Lower lobe of right lung (tissue), 2 donors: ENCODE data around the gene GJA8. TPM values are rescaled to one million over a fixed set of nuclear protein-coding genes. Genes with fewer than 3 reads are reported as not detected.
"Not testable (repeated sequence)": the region's sequence is repeated elsewhere in the genome, so short reads cannot be mapped to it uniquely, and the experiment has no call there.

ENCODE experiments used
- ATAC-seq, 2 donors: fragments of 200-7000 bp; cut with Tn5 transposase; one replicate each; pipeline ENCODE4 v1.9.1; 2020 to 2022; ENCODE audit warnings: mild to moderate bottlenecking in 2 of 2, moderate library complexity in 2 of 2
- DNase-seq: peaks from one replicate; pipeline ENCODE4 v3.0.0-alpha.2; 2020
- H3K27ac ChIP-seq: fragments of 200-600 bp; one replicate; pipeline ENCODE4 v1.8.0; 2022
- H3K27me3 ChIP-seq: fragments of 200-600 bp; one replicate; pipeline ENCODE4 v1.8.0; 2022; ENCODE audit warnings: low read depth
- H3K36me3 ChIP-seq: fragments of 200-600 bp; one replicate; pipeline ENCODE4 v1.8.0; 2022; ENCODE audit warnings: mild to moderate bottlenecking
- H3K4me1 ChIP-seq: fragments of 200-600 bp; one replicate; pipeline ENCODE4 v1.8.0; 2022
- H3K4me3 ChIP-seq: fragments of 200-600 bp; one replicate; pipeline ENCODE4 v1.8.0; 2022; ENCODE audit warnings: mild to moderate bottlenecking
- H3K9me3 ChIP-seq: fragments of 200-600 bp; one replicate; pipeline ENCODE4 v1.8.0; 2022
- intact Hi-C: fragments of 100-400 bp; cut with DNase I; formaldehyde crosslinking; loops from one replicate; pipeline ENCODE4 v1.11.0; 2022
- total RNA-seq: library from RNA; stranded (reverse); fragmentation: NEBNext Ultra II Directional; extraction: Animal tissue kit (Norgen Biotek cat#: 25700); gene quantifications from one replicate; pipeline ENCODE4 v1.2.1, GENCODE V29; 2021
- donor health status: DM: no; HTN: yes; CAD: no; lungs with severe emphysema.

GJA8 gene
- total RNA-seq, 1 donor from 2014 or later = not detected

DNA sequence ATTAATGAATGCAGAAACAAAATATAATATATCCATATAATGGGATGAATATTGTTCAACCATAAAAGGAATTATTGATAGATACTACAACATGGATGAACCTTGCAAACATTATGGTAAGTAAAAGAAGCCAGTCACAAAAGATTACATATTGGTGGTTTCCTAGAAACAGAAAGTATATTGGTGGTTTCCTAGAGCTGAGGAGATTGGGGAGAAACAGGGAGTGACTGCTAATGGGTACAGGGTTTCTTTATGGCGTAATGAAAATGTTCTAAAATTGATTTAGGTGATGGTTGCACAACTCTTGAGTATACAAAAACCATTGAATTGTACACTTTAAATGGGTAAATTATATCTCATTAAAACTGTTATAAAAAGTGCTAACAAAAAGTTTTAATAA lies 40.0 kb downstream of the GJA8 start:
- H3K36me3 ChIP-seq, ATAC-seq, H3K4me1 ChIP-seq, H3K27ac ChIP-seq, H3K4me3 ChIP-seq, DNase-seq, intact Hi-C loops, H3K27me3 ChIP-seq, H3K9me3 ChIP-seq: not testable (repeated sequence)

DNA sequence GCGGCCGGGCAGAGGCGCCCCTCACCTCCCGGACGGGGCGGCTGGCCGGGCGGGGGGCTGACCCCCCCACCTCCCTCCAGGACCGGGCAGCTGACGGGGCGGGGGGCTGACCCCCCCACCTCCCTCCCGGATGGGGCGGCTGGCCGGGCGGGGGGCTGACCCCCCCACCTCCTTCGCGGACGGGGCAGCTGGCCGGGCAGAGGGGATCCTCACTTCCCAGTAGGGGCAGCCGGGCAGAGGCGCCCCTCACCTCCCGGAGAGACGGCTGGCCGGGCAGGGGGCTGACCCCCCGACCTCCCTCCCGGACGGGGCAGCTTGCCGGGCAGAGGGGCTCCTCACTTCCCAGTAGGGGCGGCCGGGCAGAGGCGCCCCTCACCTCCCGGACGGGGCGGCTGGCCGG lies 46.9 kb downstream of the GJA8 start:
- H3K27ac ChIP-seq, H3K9me3 ChIP-seq, ATAC-seq, H3K4me3 ChIP-seq, H3K27me3 ChIP-seq, H3K36me3 ChIP-seq, H3K4me1 ChIP-seq, DNase-seq, intact Hi-C loops: not testable (repeated sequence)

Other genes with a start within 250 kb of the GJA8 start
- gene ACP6, start 232.3 kb upstream of the GJA8 start, total RNA-seq = 16.4 TPM
- gene GJA5, start 142.2 kb upstream of the GJA8 start, total RNA-seq = 44.5 TPM
- 9.8 TPM for gene GPR89B, start 25.6 kb downstream of the GJA8 start, total RNA-seq
- 12.4 TPM for gene NBPF11, start 249.5 kb downstream of the GJA8 start, total RNA-seq